HEK293T (cell line): ENCODE data around the gene ZGPAT.

Experiments
- BHLHE40 ChIP-seq: fragments of 450-650 bp; IDR thresholded peaks from 2 replicates; pipeline ENCODE4 v1.6.1; 2016; ENCODE audit warnings: mild to moderate bottlenecking, moderate library complexity, borderline replicate concordance
- ELF4 ChIP-seq: fragments of 450-650 bp; IDR thresholded peaks from 2 replicates; pipeline ENCODE4 v1.6.1; 2017; ENCODE audit warnings: antibody characterized with exemption
- LEF1 ChIP-seq: fragments of 450-650 bp; IDR thresholded peaks from 2 replicates; pipeline ENCODE4 v1.6.1; 2017; ENCODE audit warnings: mild to moderate bottlenecking, borderline replicate concordance
- SP1 ChIP-seq: fragments of 450-650 bp; IDR thresholded peaks from 2 replicates; pipeline ENCODE4 v1.6.1; 2017
- SUZ12 ChIP-seq: fragments of 450-650 bp; IDR thresholded peaks from 2 replicates; pipeline ENCODE4 v1.6.1; 2016; ENCODE audit warnings: mild to moderate bottlenecking
- TARDBP ChIP-seq: fragments of 450-650 bp; IDR thresholded peaks from 2 replicates; pipeline ENCODE4 v1.6.1; 2016

- TF ChIP-seq BHLHE40, result no peak
- no peak for TF ChIP-seq ELF4
- TF ChIP-seq LEF1, result no peak
- TF ChIP-seq SUZ12, result no peak
- TF ChIP-seq SP1, result no peak
- no peak for TF ChIP-seq TARDBP
Measured at GRCh38 chr20:63733579-63734081, 25.8 kb downstream of the ZGPAT start.
